ENCODE data around the gene MKS1.

MKS1 gene

GRCh38 chr17:58249270-58250133, 30.4 kb upstream of the MKS1 start:
- H3K4me3 ChIP-seq (ENCODE audit: low read depth, low read length): peak overlapping the region; percentile 47
- TF ChIP-seq CTCF (IDR thresholded peaks at IDR 0.05; ENCODE audit: borderline replicate concordance, insufficient read depth, low read depth, low read length): peak; percentile 98

- no peak for TF ChIP-seq CTCF (IDR thresholded peaks at IDR 0.05; ENCODE audit: borderline replicate concordance, insufficient read depth, low read depth, low read length)
- no peak overlapping the region for H3K4me3 ChIP-seq (ENCODE audit: low read depth, low read length)
Observed at GRCh38 chr17:58248955-58249269, 29.9 kb upstream of the MKS1 start.

- TF ChIP-seq CTCF (IDR thresholded peaks at IDR 0.05; ENCODE audit: borderline replicate concordance, insufficient read depth, low read depth, low read length): no peak
- no peak overlapping the region for H3K4me3 ChIP-seq (ENCODE audit: low read depth, low read length)
Observed at GRCh38 chr17:58247511-58248363, 28.7 kb upstream of the MKS1 start.

GRCh38 chr17:58246781-58247180, 27.7 kb upstream of the MKS1 start:
- no peak for TF ChIP-seq CTCF (IDR thresholded peaks at IDR 0.05; ENCODE audit: borderline replicate concordance, insufficient read depth, low read depth, low read length)
- H3K4me3 ChIP-seq (ENCODE audit: low read depth, low read length): no peak overlapping the region

GRCh38 chr17:58246104-58246740, 27.2 kb upstream of the MKS1 start:
- TF ChIP-seq CTCF (IDR thresholded peaks at IDR 0.05; ENCODE audit: borderline replicate concordance, insufficient read depth, low read depth, low read length): no peak
- no peak overlapping the region for H3K4me3 ChIP-seq (ENCODE audit: low read depth, low read length)

GRCh38 chr17:58245428-58246103, 26.5 kb upstream of the MKS1 start:
- no peak overlapping the region for H3K4me3 ChIP-seq (ENCODE audit: low read depth, low read length)
- no peak for TF ChIP-seq CTCF (IDR thresholded peaks at IDR 0.05; ENCODE audit: borderline replicate concordance, insufficient read depth, low read depth, low read length)
